Measurements from ENCODE around the gene MGAT1. TPM values are rescaled to one million over a fixed set of nuclear protein-coding genes. Genes with fewer than 3 reads are reported as not detected.

The MGAT1 gene
- 68.9 to 88.7 TPM (median 85.3 TPM) in 5 replicates for total RNA-seq (2022; extraction: Qiagen RNA extraction)

GRCh38 chr5:180802325-180803180 lies at the start of gene MGAT1:
MGAT1 (minus strand) TSS chr5:180802806; CDS start chr5:180792971, 9,835 bp downstream.

GRCh38 chr5:180739958-180740357 lies 62.6 kb downstream of the MGAT1 start, which contains the start of gene OR2Y1:
OR2Y1 (minus strand) TSS chr5:180740058; CDS start chr5:180740058, 0 bp downstream.

Other genes with a start within 250 kb of the MGAT1 start
- gene SCGB3A1, start 211.3 kb downstream of the MGAT1 start, total RNA-seq (2022; extraction: Qiagen RNA extraction) = not detected in 5 replicates
- 1.9 to 3.7 TPM (median 3.1 TPM) in 5 replicates for gene FLT4, start 153.2 kb downstream of the MGAT1 start, total RNA-seq (2022; extraction: Qiagen RNA extraction)
- not detected in 5 replicates for gene OR2Y1, start 62.7 kb downstream of the MGAT1 start, total RNA-seq (2022; extraction: Qiagen RNA extraction)
- gene ZFP62, start 58.5 kb upstream of the MGAT1 start, total RNA-seq (2022; extraction: Qiagen RNA extraction) = 6.9 to 9.7 TPM (median 9.0 TPM) in 5 replicates
- gene BTNL8, start 96.4 kb upstream of the MGAT1 start, total RNA-seq (2022; extraction: Qiagen RNA extraction) = not detected in 5 replicates
- not detected in 5 replicates for gene BTNL3, start 186.0 kb upstream of the MGAT1 start, total RNA-seq (2022; extraction: Qiagen RNA extraction)
- gene BTNL9, start 237.5 kb upstream of the MGAT1 start, total RNA-seq (2022; extraction: Qiagen RNA extraction) = 0.67 to 1.2 TPM (median 1.0 TPM) in 5 replicates

Data from A549 treated with dexamethasone at 1 μM for 4 hours (cell line).